ENCODE data around the gene CAND2.

DNA sequence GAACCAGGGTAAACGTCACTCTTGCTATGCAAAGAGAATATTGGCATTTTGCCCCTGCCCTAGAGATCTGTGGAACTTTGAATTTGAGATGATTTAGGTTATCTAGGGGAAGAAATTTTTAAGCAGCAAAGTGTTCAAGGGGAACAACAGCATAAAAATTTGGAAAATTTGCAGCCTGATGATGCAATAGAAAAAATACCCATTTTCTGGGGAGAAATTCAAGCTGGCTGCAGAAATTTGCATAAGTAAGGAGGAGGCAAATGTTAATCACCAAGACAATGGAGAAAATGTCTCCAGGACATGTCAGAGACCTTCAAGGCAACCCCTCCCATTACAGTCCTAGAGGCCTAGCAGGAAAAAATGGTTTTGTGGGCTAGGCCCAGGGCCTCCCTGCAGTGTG lies 49.3 kb downstream of the CAND2 start:
- TF ChIP-seq, protein P1, sequence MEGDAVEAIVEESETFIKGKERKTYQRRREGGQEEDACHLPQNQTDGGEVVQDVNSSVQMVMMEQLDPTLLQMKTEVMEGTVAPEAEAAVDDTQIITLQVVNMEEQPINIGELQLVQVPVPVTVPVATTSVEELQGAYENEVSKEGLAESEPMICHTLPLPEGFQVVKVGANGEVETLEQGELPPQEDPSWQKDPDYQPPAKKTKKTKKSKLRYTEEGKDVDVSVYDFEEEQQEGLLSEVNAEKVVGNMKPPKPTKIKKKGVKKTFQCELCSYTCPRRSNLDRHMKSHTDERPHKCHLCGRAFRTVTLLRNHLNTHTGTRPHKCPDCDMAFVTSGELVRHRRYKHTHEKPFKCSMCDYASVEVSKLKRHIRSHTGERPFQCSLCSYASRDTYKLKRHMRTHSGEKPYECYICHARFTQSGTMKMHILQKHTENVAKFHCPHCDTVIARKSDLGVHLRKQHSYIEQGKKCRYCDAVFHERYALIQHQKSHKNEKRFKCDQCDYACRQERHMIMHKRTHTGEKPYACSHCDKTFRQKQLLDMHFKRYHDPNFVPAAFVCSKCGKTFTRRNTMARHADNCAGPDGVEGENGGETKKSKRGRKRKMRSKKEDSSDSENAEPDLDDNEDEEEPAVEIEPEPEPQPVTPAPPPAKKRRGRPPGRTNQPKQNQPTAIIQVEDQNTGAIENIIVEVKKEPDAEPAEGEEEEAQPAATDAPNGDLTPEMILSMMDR (IDR thresholded peaks at IDR 0.05; ENCODE audit: insufficient read depth, low read length), result no peak
- TF ChIP-seq, protein P2, sequence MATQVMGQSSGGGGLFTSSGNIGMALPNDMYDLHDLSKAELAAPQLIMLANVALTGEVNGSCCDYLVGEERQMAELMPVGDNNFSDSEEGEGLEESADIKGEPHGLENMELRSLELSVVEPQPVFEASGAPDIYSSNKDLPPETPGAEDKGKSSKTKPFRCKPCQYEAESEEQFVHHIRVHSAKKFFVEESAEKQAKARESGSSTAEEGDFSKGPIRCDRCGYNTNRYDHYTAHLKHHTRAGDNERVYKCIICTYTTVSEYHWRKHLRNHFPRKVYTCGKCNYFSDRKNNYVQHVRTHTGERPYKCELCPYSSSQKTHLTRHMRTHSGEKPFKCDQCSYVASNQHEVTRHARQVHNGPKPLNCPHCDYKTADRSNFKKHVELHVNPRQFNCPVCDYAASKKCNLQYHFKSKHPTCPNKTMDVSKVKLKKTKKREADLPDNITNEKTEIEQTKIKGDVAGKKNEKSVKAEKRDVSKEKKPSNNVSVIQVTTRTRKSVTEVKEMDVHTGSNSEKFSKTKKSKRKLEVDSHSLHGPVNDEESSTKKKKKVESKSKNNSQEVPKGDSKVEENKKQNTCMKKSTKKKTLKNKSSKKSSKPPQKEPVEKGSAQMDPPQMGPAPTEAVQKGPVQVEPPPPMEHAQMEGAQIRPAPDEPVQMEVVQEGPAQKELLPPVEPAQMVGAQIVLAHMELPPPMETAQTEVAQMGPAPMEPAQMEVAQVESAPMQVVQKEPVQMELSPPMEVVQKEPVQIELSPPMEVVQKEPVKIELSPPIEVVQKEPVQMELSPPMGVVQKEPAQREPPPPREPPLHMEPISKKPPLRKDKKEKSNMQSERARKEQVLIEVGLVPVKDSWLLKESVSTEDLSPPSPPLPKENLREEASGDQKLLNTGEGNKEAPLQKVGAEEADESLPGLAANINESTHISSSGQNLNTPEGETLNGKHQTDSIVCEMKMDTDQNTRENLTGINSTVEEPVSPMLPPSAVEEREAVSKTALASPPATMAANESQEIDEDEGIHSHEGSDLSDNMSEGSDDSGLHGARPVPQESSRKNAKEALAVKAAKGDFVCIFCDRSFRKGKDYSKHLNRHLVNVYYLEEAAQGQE (IDR thresholded peaks at IDR 0.05; ENCODE audit: insufficient replicate concordance, low read depth), result no peak
- TF ChIP-seq POLR2AphosphoS5 (IDR thresholded peaks at IDR 0.05; ENCODE audit: low read depth) (no peak), SPI1 (IDR thresholded peaks at IDR 0.05; ENCODE audit: borderline replicate concordance, low read depth) (no peak)

All from HL-60 (cell line).